GM12873 (cell line): ENCODE measurements around the gene NR5A2.

Experiments used
- TF ChIP-seq, protein P1 (sequence below): IDR thresholded peaks from 2 replicates; pipeline ENCODE4 v1.5.1; 2012; ENCODE audit warnings: low read depth, mild to moderate bottlenecking, moderate library complexity, low read length, control low read depth; ENCODE audit not compliant: insufficient read depth; ENCODE audit errors: missing control alignments

NR5A2 gene

GRCh38 chr1:200176798-200177197 is 149.3 kb downstream of the NR5A2 start:
- TF ChIP-seq, protein P1, sequence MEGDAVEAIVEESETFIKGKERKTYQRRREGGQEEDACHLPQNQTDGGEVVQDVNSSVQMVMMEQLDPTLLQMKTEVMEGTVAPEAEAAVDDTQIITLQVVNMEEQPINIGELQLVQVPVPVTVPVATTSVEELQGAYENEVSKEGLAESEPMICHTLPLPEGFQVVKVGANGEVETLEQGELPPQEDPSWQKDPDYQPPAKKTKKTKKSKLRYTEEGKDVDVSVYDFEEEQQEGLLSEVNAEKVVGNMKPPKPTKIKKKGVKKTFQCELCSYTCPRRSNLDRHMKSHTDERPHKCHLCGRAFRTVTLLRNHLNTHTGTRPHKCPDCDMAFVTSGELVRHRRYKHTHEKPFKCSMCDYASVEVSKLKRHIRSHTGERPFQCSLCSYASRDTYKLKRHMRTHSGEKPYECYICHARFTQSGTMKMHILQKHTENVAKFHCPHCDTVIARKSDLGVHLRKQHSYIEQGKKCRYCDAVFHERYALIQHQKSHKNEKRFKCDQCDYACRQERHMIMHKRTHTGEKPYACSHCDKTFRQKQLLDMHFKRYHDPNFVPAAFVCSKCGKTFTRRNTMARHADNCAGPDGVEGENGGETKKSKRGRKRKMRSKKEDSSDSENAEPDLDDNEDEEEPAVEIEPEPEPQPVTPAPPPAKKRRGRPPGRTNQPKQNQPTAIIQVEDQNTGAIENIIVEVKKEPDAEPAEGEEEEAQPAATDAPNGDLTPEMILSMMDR: no peak

DNA sequence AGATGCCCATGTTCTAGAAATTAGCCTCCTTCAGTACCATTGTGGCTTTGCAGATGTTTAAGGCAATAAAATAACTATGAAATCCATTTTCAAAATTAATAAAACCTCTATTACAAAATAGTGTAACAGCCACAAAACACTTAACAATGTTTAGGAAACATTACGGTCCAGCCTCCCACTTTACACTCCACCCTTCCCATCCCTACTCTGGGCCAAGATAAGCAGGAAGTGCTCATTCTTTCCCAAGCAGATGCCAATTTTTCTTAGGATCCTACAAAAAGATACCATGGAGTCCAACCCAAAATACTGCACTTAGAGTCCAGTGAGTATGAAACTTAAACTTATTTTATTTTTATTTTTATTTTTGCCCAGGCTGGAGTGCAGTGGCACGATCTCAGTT is 150.8 kb downstream of the NR5A2 start:
- TF ChIP-seq, protein P1: no peak

DNA sequence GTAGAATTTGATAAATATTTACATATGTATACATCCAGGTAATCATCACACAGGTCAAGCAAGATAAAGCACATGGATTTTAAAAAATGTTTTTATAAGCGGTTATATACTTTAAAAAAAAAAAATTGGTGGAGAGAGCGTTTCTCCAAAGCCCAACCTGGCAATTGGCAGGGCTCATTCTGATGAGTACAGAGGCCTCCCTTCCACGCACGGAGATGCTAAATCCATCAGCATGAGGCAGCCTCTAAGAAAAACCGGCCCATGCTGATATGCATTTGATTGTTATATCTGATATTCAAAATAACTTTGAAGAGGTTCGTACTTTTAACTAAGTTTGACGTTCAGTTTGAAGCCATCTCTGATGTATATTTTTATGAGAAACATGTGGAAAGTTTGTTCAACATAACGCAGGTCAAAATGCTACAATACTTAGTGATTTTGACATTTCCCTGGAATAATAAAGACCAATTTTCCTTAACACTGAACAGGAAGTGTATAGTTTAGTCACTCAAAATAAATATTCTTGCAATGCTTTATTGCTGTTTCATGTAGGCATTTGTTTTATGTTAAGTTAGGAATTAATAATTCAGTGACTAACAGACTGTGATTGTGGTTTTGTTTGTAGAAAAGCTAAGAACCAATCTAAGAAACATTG is 151.7 kb downstream of the NR5A2 start:
- TF ChIP-seq, protein P1: no peak

DNA sequence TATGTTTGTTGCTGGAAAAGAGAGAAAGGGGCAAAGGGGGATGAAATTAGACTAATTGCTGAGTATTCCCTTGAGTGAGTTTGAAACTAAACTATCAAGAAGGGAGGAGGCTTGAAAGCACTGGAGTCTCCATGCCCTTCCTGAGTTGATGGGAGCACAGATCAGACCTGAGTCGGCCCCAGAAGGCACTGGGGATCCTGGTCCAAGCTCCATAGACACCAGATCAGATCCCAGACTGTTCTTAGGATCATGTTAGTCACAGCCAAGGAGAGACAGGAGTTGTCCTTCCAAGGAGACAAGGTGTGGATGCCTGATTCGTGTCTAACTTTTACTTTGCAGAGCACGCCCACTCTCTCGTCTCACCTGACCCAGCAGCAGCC is 152.3 kb downstream of the NR5A2 start:
- TF ChIP-seq, protein P1: no peak

- TF ChIP-seq, protein P1: peak; percentile 9
Measured at GRCh38 chr1:200180821-200181220, 153.3 kb downstream of the NR5A2 start.

- TF ChIP-seq, protein P1: no peak
Measured at GRCh38 chr1:200181861-200182260, 154.4 kb downstream of the NR5A2 start.

- TF ChIP-seq, protein P1: no peak
Measured at GRCh38 chr1:200182701-200183100, 155.2 kb downstream of the NR5A2 start.

GRCh38 chr1:200183637-200184036 is 156.1 kb downstream of the NR5A2 start:
- TF ChIP-seq, protein P1: no peak
